ENCODE data around the gene WWC2. TPM values are rescaled to one million over a fixed set of nuclear protein-coding genes. Genes with fewer than 3 reads are reported as not detected.

Gene WWC2
- total and polyA plus RNA-seq, 2 experiments from 2014 or later = 50.5 to 74.2 TPM

GRCh38 chr4:183332447-183332846 lies 233.4 kb downstream of the WWC2 start (continued):
- TF ChIP-seq ZNF331 (CRISPR knock-in tag; IDR thresholded peaks at IDR 0.05; ENCODE audit: low read depth) = no peak
- no peak for TF ChIP-seq REST (IDR thresholded peaks at IDR 0.05; ENCODE audit: unreplicated experiment)
- TF ChIP-seq CTCF (conservative IDR thresholded peaks at IDR 0.05; ENCODE audit: low read depth in 2 of 2) = no peak
- no peak for TF ChIP-seq POLR2AphosphoS5 (IDR thresholded peaks at IDR 0.05; ENCODE audit: low read depth)
- TF ChIP-seq ETS1 (IDR thresholded peaks at IDR 0.05) = no peak
- TF ChIP-seq STAT1 (IDR thresholded peaks at IDR 0.05; ENCODE audit: unreplicated experiment) = no peak
- TF ChIP-seq CREB1 (CRISPR knock-in tag; IDR thresholded peaks at IDR 0.05; ENCODE audit: low read depth) = no peak

GRCh38 chr4:183333202-183333601 lies 234.1 kb downstream of the WWC2 start:
- ATAC-seq = no peak
- Mint-ChIP-seq H3K4me3 (no peak overlapping the region), H3K36me3 (ENCODE audit: low read depth) (no peaks in the 10 kb centered on the region), H3K27ac (no peak overlapping the region), H3K27me3 (ENCODE audit: insufficient read depth, low read depth, poor library complexity) (peaks cover 2% of the 10 kb centered on the region), H3K4me1 (peaks cover 3% of the 10 kb centered on the region), H3K9me3 (peaks cover 4% of the 10 kb centered on the region; the same call in 2 of the 3 replicates)
- no peaks in the 10 kb centered on the region for H4K20me1 ChIP-seq (replicated peaks; ENCODE audit: insufficient read depth)
- no peak for DNase-seq (ENCODE audit: low spot score)
- H3K4me2 ChIP-seq = no peak overlapping the region
- H3F3A ChIP-seq (replicated peaks; ENCODE audit: low read depth) = no peaks in the 10 kb centered on the region
- no peaks in the 10 kb centered on the region for H3K36me3 ChIP-seq (ENCODE audit: insufficient read depth)
- H3K79me2 ChIP-seq (replicated peaks; ENCODE audit: insufficient read depth) = no peaks in the 10 kb centered on the region
- H3K9me2 ChIP-seq (ENCODE audit: insufficient read depth) = no peaks in the 10 kb centered on the region
- no peaks in the 10 kb centered on the region for H3K27me3 ChIP-seq (ENCODE audit: insufficient read depth)
- H3K27ac ChIP-seq (ENCODE audit: low read depth) = no peak overlapping the region
- no peak overlapping the region for H2AFZ ChIP-seq
- TF ChIP-seq NANOG (IDR thresholded peaks at IDR 0.05; ENCODE audit: borderline replicate concordance) = no peak
- TF ChIP-seq JUNB (IDR thresholded peaks at IDR 0.05; ENCODE audit: unreplicated experiment) = no peak
- TF ChIP-seq STAT1 (IDR thresholded peaks at IDR 0.05; ENCODE audit: unreplicated experiment) = no peak
- TF ChIP-seq ZNF114 (CRISPR knock-in tag; IDR thresholded peaks at IDR 0.05) = no peak
- H3K4me1 ChIP-seq (ENCODE audit: insufficient read depth) = no peaks in the 10 kb centered on the region
- no peak overlapping the region for H3K4me3 ChIP-seq
